NCI-H2196 treated with DMSO at 0.1 percent for 48 hours (cell line): ENCODE data around the gene NR6A1.
A peak's percentile ranks its signal among the peaks of the same experiment; 100 is the strongest.

Source experiments
- DNase-seq: peaks from one replicate; lab custom pipeline; 2025; ENCODE audit not compliant: unreplicated experiment; lab: John Stamatoyannopoulos, UW

Gene NR6A1

DNA sequence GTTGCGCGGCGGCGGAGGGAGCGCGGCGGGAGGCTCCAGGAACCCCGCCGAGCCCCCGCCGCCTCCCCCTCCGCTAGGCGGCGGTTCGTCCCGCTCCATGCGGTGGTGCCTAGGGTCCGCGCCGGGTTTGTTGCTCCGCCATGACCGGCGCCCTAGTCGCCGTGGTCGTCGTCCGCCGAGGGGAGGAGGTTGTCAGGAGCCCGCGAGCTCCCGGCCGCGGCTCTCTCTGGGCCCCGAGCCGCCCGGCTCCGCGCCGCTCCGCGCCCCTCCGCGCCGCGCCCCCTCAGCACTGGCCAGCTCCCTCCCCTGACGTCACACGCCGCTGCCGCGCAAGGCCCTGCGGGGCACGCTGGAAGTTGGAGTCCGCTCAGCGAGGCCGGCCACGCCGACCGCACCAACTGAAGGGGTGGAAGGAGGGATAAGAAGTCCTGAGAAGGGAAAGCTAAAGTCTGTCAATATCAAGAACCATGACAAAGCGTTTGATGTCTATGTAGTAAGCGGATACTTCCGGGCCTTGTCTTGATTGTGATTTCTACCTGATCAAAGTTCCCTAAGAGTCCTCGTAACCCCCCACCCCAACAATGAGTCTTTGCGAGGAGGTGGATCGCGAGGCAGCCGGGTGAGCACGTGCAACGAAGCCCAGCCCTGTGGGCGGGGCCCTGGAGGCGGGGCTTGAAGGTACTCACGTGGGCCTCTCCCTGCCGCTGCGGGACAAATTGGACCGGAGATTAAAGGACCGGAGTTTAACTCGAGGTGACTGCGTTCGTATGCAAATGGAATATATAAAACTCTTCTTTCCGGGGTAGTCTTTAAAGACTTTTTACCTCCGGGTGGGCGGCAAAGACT is at the start of gene NR6A1:
TSS of gene NR6A1 (minus strand) at position 291 of the 846 bp plus-strand sequence.
- DNase-seq = peak; percentile 91

- DNase-seq = no peak
Observed at GRCh38 chr9:124818431-124819281, 47.5 kb upstream of the NR6A1 start.

- no peak for DNase-seq
Observed at GRCh38 chr9:124815601-124816000, 44.5 kb upstream of the NR6A1 start.

DNA sequence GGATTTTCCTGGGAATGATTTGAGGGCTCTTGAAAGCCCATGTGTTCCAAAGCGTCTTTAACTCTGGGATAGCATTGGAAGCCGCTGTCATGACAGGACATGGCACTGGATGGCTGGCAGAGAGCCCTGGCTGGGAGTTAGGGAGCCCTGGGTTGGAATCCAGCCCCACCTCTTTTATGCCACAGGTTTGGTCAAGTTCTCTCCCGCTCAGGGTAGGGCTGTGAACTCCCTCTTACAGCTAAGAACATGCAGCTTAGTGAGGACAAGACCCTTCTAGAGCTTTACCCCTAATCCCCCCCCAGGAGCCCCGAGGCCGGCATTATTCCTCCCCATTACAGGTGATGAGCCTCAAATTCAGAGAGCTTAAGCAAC is 43.0 kb upstream of the NR6A1 start:
- no peak for DNase-seq

DNA sequence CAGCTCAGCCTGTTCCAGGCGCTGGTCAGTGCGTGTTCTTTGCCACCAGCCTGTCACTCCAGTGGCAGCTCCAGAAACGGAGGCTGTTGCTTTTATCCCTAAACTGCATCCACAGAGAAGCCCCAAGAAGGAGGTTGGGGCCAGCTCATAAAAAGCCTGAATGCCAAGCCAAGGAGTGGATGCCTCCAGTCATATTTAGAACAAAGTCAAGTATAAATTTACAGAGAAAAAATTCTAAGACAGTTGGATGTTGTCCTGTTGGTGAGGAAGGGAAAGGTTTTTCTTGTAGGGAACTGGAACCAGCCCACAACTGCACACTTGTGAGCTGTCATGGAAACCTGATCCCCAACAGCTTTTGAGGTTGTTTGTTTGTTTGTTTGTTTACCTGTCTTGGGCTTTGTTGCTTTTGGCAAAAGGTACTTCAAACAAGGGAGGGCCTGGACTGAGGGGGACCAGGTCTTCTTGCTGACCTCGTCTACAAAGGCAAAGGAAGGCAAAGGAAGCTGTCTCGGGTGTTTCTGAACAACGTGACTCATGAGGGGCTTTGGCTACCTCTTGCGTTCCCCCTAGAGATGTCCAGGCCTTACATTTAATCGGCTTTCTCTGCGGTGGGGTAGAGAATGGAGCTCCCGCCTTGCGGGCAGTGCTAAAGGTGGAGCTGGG is 42.5 kb upstream of the NR6A1 start:
- DNase-seq = no peak

DNA sequence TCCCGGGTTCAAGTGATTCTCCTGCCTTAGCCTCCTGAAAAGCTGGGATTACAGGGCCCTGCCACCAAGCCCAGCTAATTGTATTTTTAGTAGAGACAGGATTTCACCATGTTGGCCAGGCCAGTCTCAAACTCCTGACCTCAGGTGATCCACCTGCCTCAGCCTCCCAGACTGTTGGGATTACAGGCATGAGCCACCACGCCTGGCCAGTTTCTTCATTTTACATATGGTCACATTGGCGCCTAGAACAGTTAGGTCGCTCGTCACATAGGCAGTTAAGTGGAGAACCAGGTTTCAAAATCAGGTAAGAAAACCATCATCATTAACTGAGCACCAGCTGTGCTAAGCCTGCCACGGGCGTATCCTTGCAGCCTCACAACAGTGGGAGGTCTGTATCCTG is 41.9 kb upstream of the NR6A1 start:
- DNase-seq = no peak

DNA sequence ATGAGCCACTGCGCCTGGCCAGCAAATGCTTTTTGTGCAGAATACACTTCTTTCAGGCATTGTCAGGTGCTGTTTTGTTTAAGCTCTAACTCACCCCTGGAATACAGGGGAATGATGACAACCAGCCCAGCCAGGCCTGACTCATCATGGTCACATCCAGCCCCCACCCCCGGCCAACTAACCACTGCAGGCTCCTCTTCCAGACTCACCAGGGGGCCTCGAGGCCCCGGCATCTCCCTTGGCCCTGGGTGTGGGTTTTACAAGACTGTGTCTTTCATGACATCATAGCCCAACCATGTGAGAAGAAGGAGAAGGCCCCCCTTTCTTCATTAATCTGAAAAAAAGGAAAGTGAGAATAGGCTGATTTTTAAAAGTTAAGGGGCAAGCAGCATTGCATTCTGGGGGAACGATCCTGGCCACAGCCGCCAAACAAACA is 41.3 kb upstream of the NR6A1 start:
- no peak for DNase-seq

DNA sequence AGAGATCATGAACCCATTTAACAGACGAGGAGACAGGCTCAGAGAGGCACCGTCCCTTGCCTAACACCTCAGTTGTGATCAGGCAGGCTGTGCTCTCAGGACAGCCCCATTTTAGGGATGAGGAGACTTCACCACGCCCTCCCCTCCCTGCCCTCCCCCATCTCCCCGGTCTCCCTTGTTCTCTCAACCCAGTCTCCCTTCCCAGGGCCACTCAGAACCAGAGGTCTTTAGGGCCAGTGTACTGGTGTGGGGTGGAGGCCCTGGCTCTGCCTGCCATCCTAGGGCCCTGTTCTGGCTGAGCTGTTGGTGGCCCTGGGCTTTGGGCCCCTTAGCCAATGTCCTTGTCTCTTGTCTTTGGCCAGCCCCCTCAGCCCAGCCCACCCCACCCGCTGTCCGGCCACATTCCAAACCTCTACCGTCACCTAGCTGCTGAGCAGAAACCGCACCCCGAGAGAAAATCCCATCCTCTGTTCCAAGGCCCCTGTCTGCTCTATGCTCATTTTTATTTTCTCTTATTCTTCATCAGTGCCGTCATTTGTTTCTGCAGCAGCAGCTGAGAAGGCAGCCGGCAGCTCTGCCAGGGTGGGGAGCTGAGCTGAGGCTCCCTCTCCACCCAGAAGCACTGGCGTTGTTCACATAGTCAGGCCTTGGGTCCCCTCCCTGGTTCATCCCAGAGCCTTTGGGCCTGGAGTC is 39.7 kb upstream of the NR6A1 start:
- no peak for DNase-seq

DNA sequence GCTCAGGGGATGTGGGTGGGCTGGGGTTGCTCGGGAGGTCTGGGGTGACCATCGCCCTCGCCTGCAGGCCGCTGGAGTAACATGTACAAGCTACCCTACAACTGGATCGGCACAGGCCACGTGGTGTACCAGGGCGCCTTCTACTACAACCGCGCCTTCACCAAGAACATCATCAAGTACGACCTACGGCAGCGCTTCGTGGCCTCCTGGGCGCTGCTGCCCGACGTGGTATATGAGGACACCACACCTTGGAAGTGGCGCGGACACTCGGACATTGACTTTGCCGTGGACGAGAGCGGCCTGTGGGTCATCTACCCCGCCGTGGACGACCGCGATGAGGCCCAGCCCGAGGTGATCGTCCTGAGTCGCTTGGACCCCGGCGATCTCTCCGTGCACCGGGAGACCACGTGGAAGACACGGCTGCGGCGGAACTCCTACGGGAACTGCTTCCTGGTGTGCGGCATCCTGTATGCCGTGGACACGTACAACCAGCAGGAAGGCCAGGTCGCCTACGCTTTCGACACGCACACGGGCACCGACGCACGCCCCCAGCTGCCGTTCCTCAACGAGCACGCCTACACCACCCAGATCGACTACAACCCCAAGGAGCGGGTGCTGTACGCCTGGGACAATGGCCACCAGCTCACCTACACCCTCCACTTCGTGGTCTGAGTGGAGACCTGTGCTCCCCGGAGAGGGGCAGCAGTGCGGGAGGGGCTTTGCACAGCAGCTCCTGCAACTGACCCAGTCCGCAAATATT is 38.8 kb upstream of the NR6A1 start:
- no peak for DNase-seq

DNA sequence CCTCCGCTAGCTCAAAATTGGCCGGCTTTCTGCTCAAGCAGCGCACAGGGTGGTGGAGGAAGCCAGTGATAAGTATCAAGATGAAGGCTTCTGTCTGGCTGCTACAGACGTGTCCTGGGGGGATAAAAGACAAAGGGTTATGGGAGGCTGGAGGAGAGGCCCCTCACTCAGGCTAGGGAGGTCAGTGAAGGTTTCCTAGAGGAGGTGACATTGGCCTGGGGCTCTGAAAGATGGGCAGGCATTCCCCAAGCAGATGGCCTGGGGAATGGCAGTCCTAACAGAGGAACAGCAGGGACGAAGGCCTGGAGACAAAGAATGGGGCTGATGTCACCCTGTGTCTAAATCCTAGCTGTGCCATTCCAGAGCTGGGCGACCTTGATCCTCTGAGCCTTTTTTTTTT is 38.1 kb upstream of the NR6A1 start:
- DNase-seq = no peak

DNA sequence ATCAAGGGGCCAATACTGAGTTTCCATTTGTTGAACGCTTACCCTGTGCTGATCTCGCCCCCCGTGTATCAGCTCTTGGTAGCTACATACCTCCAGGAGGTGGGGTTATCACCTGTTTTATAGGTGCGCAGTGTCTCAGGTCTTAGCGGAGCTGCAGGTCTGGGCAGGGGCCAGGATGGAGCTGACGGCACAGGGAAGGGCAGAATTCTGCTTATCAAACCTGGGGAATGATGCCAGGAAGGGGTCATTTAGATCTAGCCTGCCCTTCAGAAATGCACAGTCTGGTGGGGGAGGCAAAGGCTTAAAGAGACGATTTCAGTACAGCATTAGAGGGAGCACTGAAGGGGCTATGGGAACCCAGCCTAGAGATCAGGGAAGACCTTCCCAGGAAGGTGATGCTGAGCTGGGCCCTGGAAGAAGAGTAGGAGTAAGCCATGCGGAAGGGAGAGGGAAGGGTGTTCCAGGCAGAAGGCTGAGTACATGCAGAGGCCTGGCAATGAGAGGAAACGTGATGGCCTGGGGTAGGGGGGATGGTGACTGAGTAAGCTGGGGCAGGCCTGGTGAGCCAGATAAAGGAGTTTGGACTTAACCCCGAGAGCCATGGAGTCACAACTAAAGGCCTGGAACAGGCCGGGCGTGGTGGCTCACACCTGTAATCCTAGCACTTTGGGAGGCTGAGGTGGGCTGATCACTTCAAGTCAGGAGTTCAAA is 37.3 kb upstream of the NR6A1 start:
- no peak for DNase-seq

DNA sequence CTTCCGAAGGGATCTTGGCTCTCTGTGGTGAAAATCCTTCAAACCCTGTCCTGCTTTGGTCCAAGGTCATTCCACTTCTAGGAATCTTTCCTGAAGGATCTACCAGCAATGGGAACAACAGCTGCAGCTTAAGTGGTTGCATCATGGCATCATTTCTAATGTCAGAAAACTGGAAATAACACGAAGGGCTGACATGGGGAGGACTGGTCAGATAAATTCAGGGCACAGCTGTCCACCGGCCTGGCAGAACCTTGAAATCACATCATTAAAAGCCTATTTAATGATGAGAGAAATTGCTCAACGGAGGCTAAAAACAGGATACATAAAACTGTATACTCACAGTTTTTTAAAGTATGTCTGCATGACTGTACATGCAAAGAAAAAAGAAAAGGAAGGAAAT is 34.1 kb upstream of the NR6A1 start:
- DNase-seq = no peak

- no peak for DNase-seq
Observed at GRCh38 chr9:124803911-124804310, 32.8 kb upstream of the NR6A1 start.

- no peak for DNase-seq
Observed at GRCh38 chr9:124802426-124802825, 31.3 kb upstream of the NR6A1 start.

DNA sequence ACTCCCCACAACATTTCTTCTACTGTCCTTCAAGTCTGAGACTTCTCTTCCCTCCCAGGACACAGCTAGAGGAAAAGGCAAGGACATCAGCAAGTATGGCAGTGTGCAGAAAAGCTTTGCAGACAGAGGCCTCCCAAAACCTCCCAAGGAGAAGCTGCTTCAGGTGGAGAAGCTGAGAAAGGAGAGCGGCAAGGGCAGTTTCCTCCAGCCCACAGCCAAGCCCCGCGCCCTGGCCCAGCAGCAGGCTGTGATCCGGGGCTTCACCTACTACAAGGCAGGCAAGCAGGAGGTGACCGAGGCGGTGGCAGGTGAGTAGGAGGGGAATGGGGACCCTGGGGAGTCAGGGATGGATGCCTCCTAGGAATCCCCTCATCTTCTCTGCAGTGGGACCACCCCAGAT is 30.2 kb upstream of the NR6A1 start:
- no peak for DNase-seq

DNA sequence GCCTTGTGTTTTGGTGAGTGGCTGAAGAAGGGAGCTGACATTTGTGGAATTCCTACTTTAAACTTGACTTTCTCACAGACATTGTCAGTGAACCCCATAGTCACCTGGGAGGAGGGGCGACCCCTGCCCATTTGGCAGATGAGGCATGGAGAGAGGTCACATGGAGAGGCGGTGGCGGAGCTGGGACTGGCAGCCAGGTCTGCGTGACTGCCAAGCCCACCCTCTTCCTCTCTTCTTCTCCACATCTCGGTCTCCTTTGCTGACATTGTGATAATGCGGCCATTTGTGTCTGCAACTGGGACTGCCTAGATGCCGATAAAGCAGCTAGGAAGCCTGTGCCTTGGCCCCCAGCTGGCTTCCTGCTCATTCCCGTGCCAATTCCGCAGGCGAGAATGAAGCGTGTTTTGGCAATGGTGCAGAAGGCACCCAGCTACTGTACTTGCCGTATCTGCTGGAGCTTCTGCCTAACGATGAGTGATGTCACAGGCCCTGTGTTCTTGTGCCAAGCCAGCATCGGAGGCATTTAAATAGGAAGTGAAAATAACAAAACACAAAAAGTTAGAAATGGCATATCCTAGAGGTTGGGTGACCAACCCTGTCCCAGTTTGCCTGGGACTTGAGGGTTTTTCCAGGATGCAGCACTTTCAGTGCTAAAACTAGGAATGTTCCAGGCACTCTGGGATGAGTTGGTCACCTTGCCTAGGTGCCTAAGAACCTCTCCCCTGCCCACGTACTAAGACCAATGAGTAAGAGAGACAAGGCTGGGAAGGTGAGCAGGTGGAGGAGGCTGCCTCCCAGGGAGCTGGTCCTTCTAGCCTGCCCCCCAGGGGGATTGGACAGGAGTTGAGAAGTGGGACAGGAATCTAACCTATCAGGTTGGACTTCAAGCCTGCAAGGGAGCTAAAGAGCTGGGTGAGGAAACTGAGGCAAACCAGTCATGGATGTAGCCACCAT is 29.5 kb upstream of the NR6A1 start:
- DNase-seq = no peak

GRCh38 chr9:124799274-124800006 is 28.3 kb upstream of the NR6A1 start:
- DNase-seq = no peak
